ENCODE data around the gene IRAK1BP1.

- TF ChIP-seq CTCF (conservative IDR thresholded peaks at IDR 0.05; ENCODE audit: low read length) (no peak), EZH2phosphoT487 (IDR thresholded peaks at IDR 0.05; ENCODE audit: borderline replicate concordance, low read depth, low read length) (no peak)
Measured at GRCh38 chr6:78844899-78845298, 22.5 kb upstream of the IRAK1BP1 start.
